ENCODE measurements around the gene ZBTB20. TPM values are rescaled to one million over a fixed set of nuclear protein-coding genes. Genes with fewer than 3 reads are reported as not detected.

ZBTB20 gene
- total and polyA plus RNA-seq, 7 donors, result 0.40 to 74.9 (median 41.7) TPM

DNA sequence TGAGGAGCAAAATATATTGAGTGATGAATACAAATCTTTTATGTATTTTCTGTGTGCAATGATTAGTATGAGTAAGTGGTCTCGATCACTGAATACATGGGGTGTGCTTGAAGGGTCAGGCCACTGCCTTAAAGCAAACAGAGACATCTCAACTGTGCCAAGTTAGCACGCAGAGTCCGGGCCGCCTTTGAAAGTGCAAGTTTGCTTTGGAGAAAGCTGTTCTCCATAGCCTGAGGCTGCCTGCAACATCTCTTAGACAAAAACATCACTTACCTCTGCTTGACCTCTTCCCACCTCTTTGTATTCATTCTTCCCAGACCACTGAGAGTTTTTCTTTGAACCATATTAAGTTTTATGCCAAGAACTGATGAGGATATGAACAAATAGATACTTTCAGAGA is 267.0 kb downstream of the ZBTB20 start:
- no peak for DNase-seq

DNA sequence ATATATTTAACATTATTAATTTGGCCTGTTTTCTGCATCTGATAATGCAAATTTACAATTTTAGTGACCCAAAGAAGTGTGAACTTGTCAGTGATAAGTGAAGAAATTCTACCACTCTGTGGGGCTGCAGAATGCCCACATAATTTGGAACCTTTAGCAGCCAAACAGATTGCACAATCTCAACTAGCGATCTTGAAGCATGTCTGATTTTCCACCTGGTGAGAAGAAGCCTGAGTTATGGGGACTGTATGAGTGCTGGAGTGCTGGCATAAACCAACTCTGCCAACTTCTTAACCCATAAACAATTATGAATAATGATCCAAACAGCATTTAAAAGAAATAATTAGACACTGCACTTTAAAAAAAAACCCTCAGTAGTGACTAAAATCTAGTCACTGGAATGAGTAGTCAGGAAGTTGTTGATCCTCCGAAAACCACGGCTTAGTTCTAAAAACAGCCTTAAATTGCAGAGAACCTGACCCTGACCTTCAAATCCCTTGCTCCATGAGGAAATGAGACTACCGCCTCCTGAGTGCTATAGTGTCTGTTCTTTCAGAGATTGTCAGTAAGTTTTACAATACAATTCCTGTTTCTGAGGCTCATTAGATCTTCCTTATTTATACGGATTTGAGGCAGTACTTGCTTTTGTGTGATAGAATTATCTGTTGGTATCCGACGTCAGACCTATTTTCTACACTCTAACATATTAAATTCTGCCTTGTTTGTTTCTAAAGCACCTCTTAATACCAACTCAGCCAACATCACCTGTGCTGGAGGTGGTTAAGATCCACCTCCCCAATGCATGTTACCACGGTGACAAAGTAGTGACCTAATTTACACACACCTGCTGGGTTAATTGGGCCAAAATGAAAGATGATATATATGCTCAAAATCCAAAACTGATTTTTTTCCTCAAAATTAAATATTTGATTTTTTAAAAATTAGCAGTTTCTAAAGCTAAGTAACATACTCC is 267.7 kb downstream of the ZBTB20 start:
- H3K9me3 ChIP-seq, result no peaks in the 10 kb centered on the region
- DNase-seq, result no peak
- peaks cover 59% of the 10 kb centered on the region for H3K4me1 ChIP-seq
- WGBS, 3 donors, result 9 to 22% (median 12%) methylated on average over 8 of the region's 8 CpGs
- no peaks in the 10 kb centered on the region for H3K36me3 ChIP-seq (ENCODE audit: insufficient read depth in 1 of 2, low read depth in 1 of 2)
- peak overlapping the region; percentile 38 for H3K4me3 ChIP-seq
- no peaks in the 10 kb centered on the region for H3K27me3 ChIP-seq (ENCODE audit: insufficient read depth in 3 of 3, low read length in 2 of 3)
- ATAC-seq, result peak; percentile 53 to 70 (median 62)
- intact Hi-C loops (cut with DNase I), result no loop called here
- peak overlapping the region; percentile 48 for H3K27ac ChIP-seq
- no peak for TF ChIP-seq CTCF (IDR thresholded peaks at IDR 0.05)

More for the DNA sequence above, 267.0 kb downstream of the ZBTB20 start:
- no peaks in the 10 kb centered on the region for H3K36me3 ChIP-seq (ENCODE audit: insufficient read depth in 1 of 2, low read depth in 1 of 2)
- peak; percentile 44 to 75 (median 64) for ATAC-seq
- H3K27me3 ChIP-seq (ENCODE audit: insufficient read depth in 3 of 3, low read length in 2 of 3), result no peaks in the 10 kb centered on the region
- H3K4me3 ChIP-seq, result no peak overlapping the region
- peak overlapping the region; percentile 13 for H3K27ac ChIP-seq
- TF ChIP-seq CTCF (IDR thresholded peaks at IDR 0.05), result no peak
- intact Hi-C loops (cut with DNase I), result no loop called here
- no peaks in the 10 kb centered on the region for H3K9me3 ChIP-seq
- peaks cover 52% of the 10 kb centered on the region for H3K4me1 ChIP-seq
- WGBS, 3 donors, result 19 to 48% (median 25%) methylated on average over 4 of the region's 4 CpGs

GRCh38 chr3:114878114-114878839 is 268.8 kb downstream of the ZBTB20 start:
- intact Hi-C loops (cut with DNase I), result no loop called here
- WGBS, 3 donors, result 93 to 96% (median 94%) methylated on average over 5 of the region's 5 CpGs
- Histone ChIP-seq H3K4me3 (no peak overlapping the region), H3K27me3 (ENCODE audit: insufficient read depth in 3 of 3, low read length in 2 of 3) (no peaks in the 10 kb centered on the region), H3K36me3 (ENCODE audit: insufficient read depth in 1 of 2, low read depth in 1 of 2) (no peaks in the 10 kb centered on the region), H3K27ac (no peak overlapping the region), H3K9me3 (no peaks in the 10 kb centered on the region), H3K4me1 (peaks cover 69% of the 10 kb centered on the region)
- ATAC-seq (peak in 1 of 4 donors; percentile 38), DNase-seq (no peak)
- TF ChIP-seq CTCF (IDR thresholded peaks at IDR 0.05), result no peak

DNA sequence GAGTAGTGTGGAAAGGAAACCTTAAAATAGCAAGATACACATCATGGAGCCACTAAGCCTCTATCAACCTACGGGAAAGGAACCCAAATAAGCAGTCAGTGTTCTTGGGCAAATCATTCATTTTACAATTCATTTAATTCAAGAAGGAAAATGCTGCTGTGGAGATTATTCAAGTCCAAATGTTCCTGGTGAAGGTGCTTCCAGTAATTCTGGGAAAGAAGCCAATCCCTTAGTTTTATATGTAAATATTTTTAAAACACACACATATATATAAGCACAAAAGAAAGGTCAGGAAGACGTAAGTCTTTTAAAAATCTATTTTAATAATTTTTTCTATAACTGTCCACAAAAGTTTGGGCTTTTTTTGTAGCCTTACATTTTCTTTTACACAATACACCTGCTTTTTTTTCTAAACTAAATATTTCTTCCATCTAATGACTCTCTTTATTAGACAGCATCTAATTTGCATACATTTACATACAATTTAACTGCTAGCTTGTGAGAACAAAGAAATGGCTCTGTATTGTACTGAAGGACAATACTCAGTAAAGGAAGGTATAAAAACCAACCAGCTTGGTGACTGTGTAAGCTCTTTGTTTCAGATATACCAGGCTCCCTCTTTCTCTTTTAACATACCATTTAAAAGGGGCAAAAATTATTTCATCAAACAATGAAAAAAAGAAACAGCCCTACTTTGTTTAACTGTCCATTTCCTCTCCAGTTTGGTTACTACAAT is 269.5 kb downstream of the ZBTB20 start:
- Histone ChIP-seq H3K27me3 (ENCODE audit: insufficient read depth in 3 of 3, low read length in 2 of 3) (no peaks in the 10 kb centered on the region), H3K4me3 (no peak overlapping the region), H3K27ac (no peak overlapping the region), H3K36me3 (ENCODE audit: insufficient read depth in 1 of 2, low read depth in 1 of 2) (no peaks in the 10 kb centered on the region), H3K9me3 (no peaks in the 10 kb centered on the region), H3K4me1 (peaks cover 75% of the 10 kb centered on the region)
- intact Hi-C loops (cut with DNase I), result no loop called here
- ATAC-seq, result no peak
- no peak for DNase-seq
- no peak for TF ChIP-seq CTCF (IDR thresholded peaks at IDR 0.05)
- 64 to 84% (median 75%) methylated on average over 2 of the region's 2 CpGs for WGBS, 3 donors

Data from psoas muscle (tissue), 8 donors.